Measurements from ENCODE around the gene C10orf90.

DNA sequence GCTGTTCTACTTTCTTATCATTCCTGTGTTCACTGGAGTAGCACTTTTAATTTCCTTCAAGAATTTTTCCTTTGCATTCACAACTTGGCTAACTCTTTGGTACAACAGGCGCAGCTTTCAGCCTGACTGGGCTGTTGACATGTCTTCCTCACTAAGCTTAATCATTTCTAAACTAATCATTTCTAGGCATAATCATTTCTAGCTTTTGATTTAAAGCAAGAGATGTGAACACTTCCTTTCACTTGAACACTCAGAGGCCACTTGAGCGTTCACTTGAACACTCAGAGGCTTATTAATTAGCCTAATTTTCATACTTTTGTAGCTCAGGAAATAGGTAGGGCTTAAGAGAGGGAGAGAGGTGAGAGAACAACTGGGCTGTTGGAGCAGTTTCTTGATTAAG, 15.9 kb downstream of the C10orf90 start:
- no peak for TF ChIP-seq EZH2 (IDR thresholded peaks at IDR 0.05; ENCODE audit: borderline replicate concordance, low read depth, low read length, severe bottlenecking)
- TF ChIP-seq CTCF (IDR thresholded peaks at IDR 0.05; ENCODE audit: extremely low read depth in 1 of 2, insufficient read depth in 1 of 2, low read depth in 1 of 2, low read length in 2 of 2), result no peak
- TF ChIP-seq POLR2A (IDR thresholded peaks at IDR 0.05; ENCODE audit: low read depth, low read length), result no peak
- TF ChIP-seq POLR2AphosphoS5 (IDR thresholded peaks at IDR 0.05; ENCODE audit: insufficient read depth, low read depth, low read length), result no peak
- TF ChIP-seq, protein P1, sequence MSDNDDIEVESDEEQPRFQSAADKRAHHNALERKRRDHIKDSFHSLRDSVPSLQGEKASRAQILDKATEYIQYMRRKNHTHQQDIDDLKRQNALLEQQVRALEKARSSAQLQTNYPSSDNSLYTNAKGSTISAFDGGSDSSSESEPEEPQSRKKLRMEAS (IDR thresholded peaks at IDR 0.05; ENCODE audit: insufficient read depth, insufficient read length), result no peak
- no peak for TF ChIP-seq GATA2 (IDR thresholded peaks at IDR 0.05; ENCODE audit: insufficient read depth, insufficient read length, low read depth, low read length)
- no peak for TF ChIP-seq MYC (IDR thresholded peaks at IDR 0.05; ENCODE audit: low read depth, low read length)
